ENCODE data around the gene PPP3CA. TPM values are rescaled to one million over a fixed set of nuclear protein-coding genes. Genes with fewer than 3 reads are reported as not detected.

Gene PPP3CA
- total and polyA plus RNA-seq, 2 experiments from 2014 or later = 42.3 to 42.8 TPM

DNA sequence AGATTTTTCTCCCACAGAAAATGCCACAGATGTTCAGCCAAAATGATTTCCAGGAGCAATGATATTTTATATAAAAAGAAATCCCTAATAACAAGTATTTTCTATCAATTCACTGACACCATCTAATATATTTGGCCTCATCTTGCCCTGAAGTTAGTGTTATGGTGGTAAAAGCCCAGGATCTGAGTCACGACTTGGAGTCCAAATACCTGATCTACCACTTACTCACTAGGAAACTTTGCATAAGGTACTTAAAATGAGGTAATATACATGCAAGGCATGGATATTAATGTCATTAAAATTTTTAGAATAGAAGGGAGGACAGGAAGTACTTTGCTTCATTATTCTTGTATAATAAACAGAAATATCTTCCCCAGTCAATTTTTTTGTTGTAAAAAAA lies 16.3 kb downstream of the PPP3CA start:
- Histone ChIP-seq H3K27me3 (replicated peaks; ENCODE audit: insufficient read depth) (no peaks in the 10 kb centered on the region), H3K79me2 (ENCODE audit: insufficient read depth) (peaks cover 99% of the 10 kb centered on the region), H3K9me2 (ENCODE audit: insufficient read depth) (no peaks in the 10 kb centered on the region), H3K27ac (no peak overlapping the region), H3K4me2 (ENCODE audit: unreplicated experiment) (no peak overlapping the region), H4K20me1 (ENCODE audit: insufficient read depth) (peaks cover 6% of the 10 kb centered on the region; the same call in 1 of the 2 replicates), H3K36me3 (ENCODE audit: low read depth) (no peaks in the 10 kb centered on the region), H3K9me3 (ENCODE audit: low read depth) (no peaks in the 10 kb centered on the region), H3K4me1 (ENCODE audit: insufficient read depth) (0 out of 2 replicates have a peak, but pooled peaks cover 10% of the 10 kb centered on the region), H3F3A (ENCODE audit: insufficient read depth) (no peaks in the 10 kb centered on the region), H3K9ac (no peak overlapping the region), H2AFZ (no peak overlapping the region), H3K4me3 (no peak overlapping the region)
- DNase-seq = peak; percentile 26
- no peak for TF ChIP-seq EZH2phosphoT487 (IDR thresholded peaks at IDR 0.05; ENCODE audit: insufficient read depth, low read depth)
- no peak for TF ChIP-seq EZH2 (IDR thresholded peaks at IDR 0.05; ENCODE audit: insufficient read depth, poor library complexity, severe bottlenecking)
- WGBS, 2 experiments (ENCODE audit: low coverage in 1 of 2, low lambda C conversion rate in 2 of 2, missing lambda C conversion rate in 2 of 2) = 89 to 90% methylated on average over 1 of the region's 1 CpG
- in situ Hi-C loops (cut with MboI) = no loop called here

DNA sequence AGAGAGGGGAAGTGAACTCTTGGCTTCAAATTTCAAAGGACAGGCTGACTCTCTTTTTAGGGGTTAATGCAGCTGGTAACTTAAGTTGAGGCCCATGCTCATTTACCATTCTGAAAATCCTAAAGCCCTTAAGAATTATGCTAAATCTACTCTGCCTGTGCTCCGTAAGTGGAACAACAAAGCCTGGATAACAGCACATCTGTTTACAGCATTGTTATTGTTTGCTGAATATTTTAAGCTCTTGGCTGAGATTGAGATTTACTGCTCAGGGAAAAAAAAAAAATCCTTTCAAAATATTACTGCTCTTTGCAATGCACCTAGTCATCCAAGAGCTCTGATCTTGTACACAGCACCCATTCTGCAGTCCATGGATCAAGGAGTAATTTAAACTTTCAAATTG lies 17.7 kb downstream of the PPP3CA start:
- peaks cover 99% of the 10 kb centered on the region for H3K79me2 ChIP-seq (ENCODE audit: insufficient read depth)
- H3K9me2 ChIP-seq (ENCODE audit: insufficient read depth) = no peaks in the 10 kb centered on the region
- H3K9me3 ChIP-seq (ENCODE audit: low read depth) = no peaks in the 10 kb centered on the region
- no peak overlapping the region for H3K27ac ChIP-seq
- in situ Hi-C loops (cut with MboI) = no loop called here
- no peak overlapping the region for H3K9ac ChIP-seq
- DNase-seq = no peak
- H3F3A ChIP-seq (ENCODE audit: insufficient read depth) = no peaks in the 10 kb centered on the region
- H3K36me3 ChIP-seq (ENCODE audit: low read depth) = no peaks in the 10 kb centered on the region
- TF ChIP-seq EZH2phosphoT487 (IDR thresholded peaks at IDR 0.05; ENCODE audit: insufficient read depth, low read depth) (no peak), EZH2 (IDR thresholded peaks at IDR 0.05; ENCODE audit: insufficient read depth, poor library complexity, severe bottlenecking) (no peak)
- H4K20me1 ChIP-seq (ENCODE audit: insufficient read depth) = peaks cover 11% of the 10 kb centered on the region; the same call in 1 of the 2 replicates
- no peak overlapping the region for H3K4me2 ChIP-seq (ENCODE audit: unreplicated experiment)
- H3K4me1 ChIP-seq (ENCODE audit: insufficient read depth) = 0 out of 2 replicates have a peak, but pooled peaks cover 10% of the 10 kb centered on the region
- H3K4me3 ChIP-seq = no peak overlapping the region
- WGBS, 2 experiments (ENCODE audit: low coverage in 1 of 2, low lambda C conversion rate in 2 of 2, missing lambda C conversion rate in 2 of 2) = 94 to 100% methylated on average over 1 of the region's 1 CpG
- no peaks in the 10 kb centered on the region for H3K27me3 ChIP-seq (replicated peaks; ENCODE audit: insufficient read depth)
- H2AFZ ChIP-seq = no peak overlapping the region

DNA sequence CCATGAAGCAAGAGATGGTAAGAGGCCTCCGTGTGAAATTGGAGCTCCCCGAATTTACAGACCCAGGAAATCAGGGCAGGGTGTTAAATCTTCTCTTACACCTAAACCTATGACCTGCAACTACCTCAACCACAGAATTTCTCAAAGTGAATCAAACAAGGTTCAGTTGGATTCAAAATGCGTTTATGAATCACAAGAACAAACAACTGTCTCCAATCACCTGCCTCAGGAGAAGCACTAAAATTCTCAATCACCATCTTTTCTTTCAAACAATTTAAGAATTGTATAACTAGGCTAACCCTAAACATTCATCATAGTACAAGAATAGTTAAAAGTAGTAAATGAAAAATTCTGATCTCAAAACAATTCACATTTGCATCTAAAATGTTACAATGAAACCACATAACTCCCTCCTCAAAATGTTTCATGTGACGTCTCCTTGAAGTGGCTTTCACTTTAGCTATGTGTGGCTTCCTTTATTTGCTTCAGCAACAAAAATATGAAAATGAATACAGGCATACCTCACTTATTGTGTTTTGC lies 19.2 kb downstream of the PPP3CA start:
- no peak overlapping the region for H3K4me2 ChIP-seq (ENCODE audit: unreplicated experiment)
- no peak overlapping the region for H3K27ac ChIP-seq
- H3K4me3 ChIP-seq = no peak overlapping the region
- H3F3A ChIP-seq (ENCODE audit: insufficient read depth) = no peaks in the 10 kb centered on the region
- 95 to 97% methylated on average over 4 of the region's 4 CpGs for WGBS, 2 experiments (ENCODE audit: low coverage in 1 of 2, low lambda C conversion rate in 2 of 2, missing lambda C conversion rate in 2 of 2)
- 0 out of 2 replicates have a peak, but pooled peaks cover 10% of the 10 kb centered on the region for H3K4me1 ChIP-seq (ENCODE audit: insufficient read depth)
- TF ChIP-seq EZH2 (IDR thresholded peaks at IDR 0.05; ENCODE audit: insufficient read depth, poor library complexity, severe bottlenecking) (no peak), EZH2phosphoT487 (IDR thresholded peaks at IDR 0.05; ENCODE audit: insufficient read depth, low read depth) (no peak)
- H3K79me2 ChIP-seq (ENCODE audit: insufficient read depth) = peaks cover 99% of the 10 kb centered on the region
- H3K36me3 ChIP-seq (ENCODE audit: low read depth) = no peaks in the 10 kb centered on the region
- H3K9me3 ChIP-seq (ENCODE audit: low read depth) = no peaks in the 10 kb centered on the region
- in situ Hi-C loops (cut with MboI) = no loop called here
- H3K9ac ChIP-seq = no peak overlapping the region
- no peaks in the 10 kb centered on the region for H3K9me2 ChIP-seq (ENCODE audit: insufficient read depth)
- no peak for DNase-seq
- H3K27me3 ChIP-seq (replicated peaks; ENCODE audit: insufficient read depth) = no peaks in the 10 kb centered on the region
- H2AFZ ChIP-seq = no peak overlapping the region
- H4K20me1 ChIP-seq (ENCODE audit: insufficient read depth) = peaks cover 11% of the 10 kb centered on the region; the same call in 1 of the 2 replicates

DNA sequence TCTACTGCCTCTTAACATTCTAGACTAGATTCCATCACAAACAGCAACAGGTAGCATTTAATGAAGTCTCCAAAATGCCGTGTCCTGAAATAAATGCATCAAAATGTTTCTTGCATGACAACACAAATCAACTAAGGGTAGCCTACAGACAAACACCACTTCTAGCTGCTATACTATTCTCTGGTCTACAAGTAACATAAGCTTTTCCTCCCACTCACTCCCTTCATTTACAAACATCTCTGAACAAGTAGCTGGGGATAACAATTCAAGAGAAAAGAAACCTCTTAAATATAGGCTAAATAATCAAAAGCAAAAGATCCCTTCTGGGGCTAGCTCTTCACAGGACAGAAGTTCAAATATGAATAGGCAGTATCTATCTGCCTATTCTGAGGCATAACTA lies 20.8 kb downstream of the PPP3CA start:
- no peak overlapping the region for H2AFZ ChIP-seq
- H3F3A ChIP-seq (ENCODE audit: insufficient read depth) = no peaks in the 10 kb centered on the region; the same call in 1 of the 2 replicates
- no peak overlapping the region for H3K27ac ChIP-seq
- H3K4me1 ChIP-seq (ENCODE audit: insufficient read depth) = peaks cover 14% of the 10 kb centered on the region; the same call in 1 of the 2 replicates
- in situ Hi-C loops (cut with MboI) = no loop called here
- no peaks in the 10 kb centered on the region for H3K9me2 ChIP-seq (ENCODE audit: insufficient read depth)
- TF ChIP-seq EZH2phosphoT487 (IDR thresholded peaks at IDR 0.05; ENCODE audit: insufficient read depth, low read depth) (no peak), EZH2 (IDR thresholded peaks at IDR 0.05; ENCODE audit: insufficient read depth, poor library complexity, severe bottlenecking) (no peak)
- no peak overlapping the region for H3K4me2 ChIP-seq (ENCODE audit: unreplicated experiment)
- no peak for DNase-seq
- no peaks in the 10 kb centered on the region for H3K36me3 ChIP-seq (ENCODE audit: low read depth)
- H3K9ac ChIP-seq = no peak overlapping the region
- WGBS, 2 experiments (ENCODE audit: low coverage in 1 of 2, low lambda C conversion rate in 2 of 2, missing lambda C conversion rate in 2 of 2) = 90 to 95% methylated on average over 1 of the region's 1 CpG
- no peaks in the 10 kb centered on the region for H3K9me3 ChIP-seq (ENCODE audit: low read depth)
- H3K79me2 ChIP-seq (ENCODE audit: insufficient read depth) = peaks cover 100% of the 10 kb centered on the region
- no peaks in the 10 kb centered on the region for H3K27me3 ChIP-seq (replicated peaks; ENCODE audit: insufficient read depth)
- H3K4me3 ChIP-seq = no peak overlapping the region
- H4K20me1 ChIP-seq (ENCODE audit: insufficient read depth) = peaks cover 11% of the 10 kb centered on the region; the same call in 1 of the 2 replicates
